MM.1S (cell line): ENCODE results near the gene PDE10A.

Experiments
- DNase-seq: peaks from one replicate; pipeline ENCODE4 v3.0.0-alpha.2; 2015
- H2AFZ ChIP-seq: fragments of 300-600 bp; sonication (generic); 2 replicates; pipeline ENCODE4 v1.6.0; 2016; ENCODE audit warnings: antibody characterized with exemption, low read length
- H3F3A ChIP-seq: fragments of 300-600 bp; sonication (generic); 2 replicates; pipeline ENCODE4 v1.6.1; 2016; ENCODE audit warnings: mild to moderate bottlenecking, antibody characterized with exemption, low read length, moderate library complexity, mixed read lengths; ENCODE audit not compliant: insufficient read depth
- H3K27ac ChIP-seq: fragments of 300-600 bp; sonication (generic); 2 replicates; pipeline ENCODE4 v1.5.1; 2016; ENCODE audit warnings: mild to moderate bottlenecking, low read length
- H3K27me3 ChIP-seq: fragments of 300-600 bp; sonication (generic); replicated peaks from 2 replicates; pipeline ENCODE4 v1.6.0; 2016; ENCODE audit warnings: low read length; ENCODE audit not compliant: insufficient read depth
- H3K36me3 ChIP-seq: fragments of 300-600 bp; sonication (generic); replicated peaks from 2 replicates; pipeline ENCODE4 v1.6.1; 2016; ENCODE audit warnings: mild to moderate bottlenecking, low read length, mixed read lengths; ENCODE audit not compliant: insufficient read depth
- H3K4me1 ChIP-seq: fragments of 300-600 bp; sonication (generic); 2 replicates; pipeline ENCODE4 v1.6.1; 2016; ENCODE audit warnings: low read length, mixed read lengths
- H3K4me2 ChIP-seq: fragments of 300-600 bp; sonication (generic); 2 replicates; pipeline ENCODE4 v1.6.0; 2016; ENCODE audit warnings: low read depth, low read length
- H3K4me3 ChIP-seq: fragments of 300-600 bp; sonication (generic); 2 replicates; pipeline ENCODE4 v1.5.1; 2016; ENCODE audit warnings: low read length, mixed read lengths
- H3K79me2 ChIP-seq: fragments of 300-600 bp; sonication (generic); 2 replicates; pipeline ENCODE4 v1.6.1; 2016; ENCODE audit warnings: mixed run types, low read length, mixed read lengths
- H3K9ac ChIP-seq: fragments of 300-600 bp; sonication (generic); 2 replicates; pipeline ENCODE4 v1.6.1; 2016; ENCODE audit warnings: low read length, mixed read lengths
- H3K9me2 ChIP-seq: fragments of 300-600 bp; sonication (generic); replicated peaks from 2 replicates; pipeline ENCODE4 v1.6.1; 2016; ENCODE audit warnings: mild to moderate bottlenecking, low read length, mixed read lengths; ENCODE audit not compliant: insufficient read depth
- H3K9me3 ChIP-seq: fragments of 300-600 bp; sonication (generic); replicated peaks from 2 replicates; pipeline ENCODE4 v1.6.1; 2016; ENCODE audit warnings: mild to moderate bottlenecking, low read length, mixed read lengths; ENCODE audit not compliant: insufficient read depth
- H4K20me1 ChIP-seq: fragments of 300-600 bp; sonication (generic); 2 replicates; pipeline ENCODE4 v1.6.1; 2016; ENCODE audit warnings: mild to moderate bottlenecking, low read length, moderate library complexity, mixed read lengths; ENCODE audit not compliant: insufficient read depth
- CTCF ChIP-seq: fragments of 300-600 bp; sonication (generic); IDR thresholded peaks from 2 replicates; pipeline ENCODE4 v1.5.1; 2016; ENCODE audit warnings: antibody characterized with exemption, low read length, mixed read lengths
- EZH2 ChIP-seq: fragments of 300-600 bp; sonication (generic); optimal IDR thresholded peaks from 2 replicates; pipeline ENCODE3; 2017; ENCODE audit warnings: low read depth, mild to moderate bottlenecking, antibody characterized with exemption, low read length, mixed read lengths
- EZH2phosphoT487 ChIP-seq: fragments of 300-600 bp; sonication (generic); IDR thresholded peaks from 2 replicates; pipeline ENCODE4 v1.6.1; 2018; ENCODE audit warnings: antibody characterized with exemption, low read length

Gene PDE10A

GRCh38 chr6:165677091-165677490 lies 14.1 kb upstream of the PDE10A start:
- no peaks in the 10 kb centered on the region for H4K20me1 ChIP-seq
- H3K27me3 ChIP-seq: no peaks in the 10 kb centered on the region
- TF ChIP-seq EZH2phosphoT487 (no peak), CTCF (no peak), EZH2 (no peak)
- DNase-seq: no peak
- no peaks in the 10 kb centered on the region for H3F3A ChIP-seq
- no peaks in the 10 kb centered on the region for H3K36me3 ChIP-seq
- H3K4me1 ChIP-seq: no peaks in the 10 kb centered on the region
- no peaks in the 10 kb centered on the region for H3K9me3 ChIP-seq
- no peak overlapping the region for H3K4me2 ChIP-seq
- no peak overlapping the region for H3K4me3 ChIP-seq
- no peaks in the 10 kb centered on the region for H3K79me2 ChIP-seq
- no peak overlapping the region for H3K27ac ChIP-seq
- H3K9ac ChIP-seq: no peak overlapping the region
- H3K9me2 ChIP-seq: no peaks in the 10 kb centered on the region
- H2AFZ ChIP-seq: no peak overlapping the region

- Histone ChIP-seq H3F3A (no peaks in the 10 kb centered on the region), H3K9ac (no peak overlapping the region), H3K4me3 (no peak overlapping the region), H4K20me1 (no peaks in the 10 kb centered on the region), H3K9me3 (no peaks in the 10 kb centered on the region), H3K36me3 (no peaks in the 10 kb centered on the region), H3K27ac (no peak overlapping the region), H3K9me2 (no peaks in the 10 kb centered on the region), H3K79me2 (no peaks in the 10 kb centered on the region), H3K4me1 (no peaks in the 10 kb centered on the region), H3K27me3 (no peaks in the 10 kb centered on the region), H2AFZ (no peak overlapping the region), H3K4me2 (no peak overlapping the region)
- no peak for DNase-seq
- no peak for TF ChIP-seq EZH2phosphoT487
These were observed 13.5 kb upstream of the PDE10A start for GRCh38 chr6:165676435-165677068.

- no peaks in the 10 kb centered on the region for H3K9me3 ChIP-seq
- no peak overlapping the region for H3K9ac ChIP-seq
- H3K27me3 ChIP-seq: no peaks in the 10 kb centered on the region
- no peaks in the 10 kb centered on the region for H4K20me1 ChIP-seq
- H3F3A ChIP-seq: no peaks in the 10 kb centered on the region
- no peaks in the 10 kb centered on the region for H3K79me2 ChIP-seq
- H3K4me1 ChIP-seq: no peaks in the 10 kb centered on the region
- TF ChIP-seq CTCF (no peak), EZH2phosphoT487 (no peak), EZH2 (no peak)
- H3K27ac ChIP-seq: no peak overlapping the region
- H3K9me2 ChIP-seq: no peaks in the 10 kb centered on the region
- H3K4me3 ChIP-seq: no peak overlapping the region
- H3K4me2 ChIP-seq: no peak overlapping the region
- no peaks in the 10 kb centered on the region for H3K36me3 ChIP-seq
- H2AFZ ChIP-seq: no peak overlapping the region
- DNase-seq: no peak
These were observed 12.1 kb upstream of the PDE10A start for GRCh38 chr6:165675120-165675519.
